SKM-1 treated with dmso at 0.1 percent for 144 hours (cell line): ENCODE results near the gene ASIC3.

Experiments
- DNase-seq: peaks from one replicate; lab custom pipeline; 2025; ENCODE audit not compliant: unreplicated experiment; lab: John Stamatoyannopoulos, UW

Gene ASIC3

GRCh38 chr7:151070574-151070960, 22.2 kb downstream of the ASIC3 start:
- DNase-seq, result no peak

DNA sequence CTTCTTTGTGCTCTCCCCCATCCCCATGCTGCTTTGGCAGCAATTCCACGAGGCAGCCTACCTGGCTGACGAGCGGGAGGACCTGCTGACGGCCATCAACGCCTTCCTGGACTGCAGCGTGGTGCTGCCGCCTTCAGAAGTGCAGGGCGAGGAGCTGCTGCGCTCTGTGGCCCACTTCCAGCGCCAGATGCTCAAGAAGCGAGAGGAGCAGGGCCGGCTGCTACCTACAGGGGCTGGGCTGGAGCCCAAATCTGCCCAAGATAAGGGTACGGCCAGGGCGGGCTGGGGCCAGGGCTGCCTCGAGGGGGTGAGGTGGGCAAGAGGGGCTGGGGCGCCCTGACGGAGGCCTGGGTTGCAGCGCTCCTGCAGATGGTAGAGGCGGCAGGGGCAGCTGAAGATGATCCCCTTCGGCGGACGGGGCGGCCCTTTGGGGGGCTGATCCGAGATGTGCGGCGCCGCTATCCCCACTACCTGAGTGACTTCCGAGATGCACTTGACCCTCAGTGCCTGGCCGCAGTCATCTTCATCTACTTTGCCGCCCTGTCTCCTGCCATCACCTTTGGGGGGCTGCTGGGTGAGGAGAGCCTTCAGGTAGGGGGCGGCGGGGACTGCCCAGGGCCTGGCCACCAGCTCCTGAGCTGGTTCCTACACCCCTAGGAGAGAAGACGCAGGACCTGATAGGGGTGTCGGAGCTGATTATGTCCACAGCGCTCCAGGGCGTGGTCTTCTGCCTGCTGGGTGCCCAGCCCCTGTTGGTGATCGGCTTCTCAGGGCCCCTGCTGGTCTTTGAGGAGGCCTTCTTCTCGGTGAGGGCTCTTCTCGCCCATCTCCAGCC, 22.9 kb downstream of the ASIC3 start:
- no peak for DNase-seq

GRCh38 chr7:151073990-151074389, 25.7 kb downstream of the ASIC3 start:
- DNase-seq, result no peak

- DNase-seq, result no peak
These were observed 26.7 kb downstream of the ASIC3 start for GRCh38 chr7:151074817-151075661.

DNA sequence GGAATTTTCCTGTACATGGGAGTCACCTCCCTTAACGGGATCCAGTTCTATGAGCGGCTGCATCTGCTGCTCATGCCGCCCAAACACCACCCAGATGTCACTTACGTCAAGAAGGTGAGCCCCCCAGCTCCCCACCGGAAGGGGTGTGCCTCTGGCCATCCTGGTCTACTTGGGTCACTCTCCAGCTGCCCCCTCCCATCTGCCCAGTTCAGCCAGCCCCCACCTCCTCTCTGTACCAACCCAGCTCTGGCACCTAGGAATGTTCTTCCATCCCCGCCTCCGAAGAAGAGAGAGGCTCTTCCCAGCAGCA, 27.3 kb downstream of the ASIC3 start:
- DNase-seq, result no peak

DNA sequence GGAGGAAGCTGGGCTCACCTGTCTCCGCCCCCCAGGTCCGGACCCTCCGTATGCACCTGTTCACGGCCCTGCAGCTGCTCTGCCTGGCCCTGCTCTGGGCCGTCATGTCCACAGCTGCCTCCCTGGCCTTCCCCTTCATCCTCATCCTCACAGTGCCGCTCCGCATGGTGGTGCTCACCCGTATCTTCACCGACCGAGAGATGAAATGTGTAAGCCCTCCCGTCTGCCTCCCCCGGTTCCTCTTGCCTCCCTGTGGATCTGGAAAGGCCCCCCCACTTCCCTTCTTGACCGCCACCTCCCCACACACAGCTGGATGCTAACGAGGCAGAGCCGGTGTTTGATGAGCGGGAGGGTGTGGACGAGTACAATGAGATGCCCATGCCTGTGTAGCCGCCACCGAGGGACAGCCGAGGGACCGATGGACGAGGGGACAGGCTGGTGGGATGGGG, 27.7 kb downstream of the ASIC3 start:
- no peak for DNase-seq

- DNase-seq, result no peak
These were observed 28.8 kb downstream of the ASIC3 start for GRCh38 chr7:151076863-151077704.

GRCh38 chr7:151077705-151078232, 29.4 kb downstream of the ASIC3 start:
- DNase-seq, result no peak

DNA sequence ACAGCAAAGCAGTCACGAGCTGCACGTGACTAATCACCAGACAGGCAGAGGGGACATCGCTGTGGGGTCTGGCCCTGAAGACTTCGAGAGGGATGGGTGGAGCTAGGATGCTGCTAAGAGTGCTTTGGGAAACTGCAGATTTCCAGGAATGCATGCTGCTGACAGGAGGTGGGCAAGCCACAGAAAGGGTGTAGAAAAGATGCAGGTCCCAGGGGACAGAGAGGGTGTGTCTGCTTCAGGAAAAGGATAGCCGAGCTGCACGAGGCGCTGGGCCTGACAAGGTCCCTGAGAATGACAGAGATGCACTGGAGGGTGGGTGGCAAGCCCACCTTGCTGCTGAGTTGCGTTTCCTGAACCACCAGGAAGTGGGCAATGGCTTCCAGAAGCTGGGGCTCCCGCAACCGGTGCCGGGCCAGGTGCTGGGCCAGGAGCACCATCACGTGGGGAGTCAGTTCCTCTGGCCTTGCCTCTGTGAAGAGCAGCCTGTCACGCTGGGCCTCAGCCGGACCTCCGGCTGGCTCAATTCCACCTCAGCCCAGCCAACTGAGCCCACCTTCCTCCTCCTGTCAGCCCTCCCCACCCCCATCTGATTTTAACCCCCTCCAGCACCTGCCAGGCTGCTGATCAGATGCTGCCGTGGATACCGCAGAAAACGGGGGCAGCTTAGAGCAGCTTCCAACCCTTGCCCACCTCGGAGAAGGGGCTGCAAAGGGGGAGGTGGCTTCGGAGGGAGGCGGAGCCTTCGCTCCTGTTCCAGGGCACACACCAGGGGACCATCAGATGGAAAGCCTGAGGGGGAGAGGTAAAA, 30.1 kb downstream of the ASIC3 start:
- DNase-seq, result no peak

DNA sequence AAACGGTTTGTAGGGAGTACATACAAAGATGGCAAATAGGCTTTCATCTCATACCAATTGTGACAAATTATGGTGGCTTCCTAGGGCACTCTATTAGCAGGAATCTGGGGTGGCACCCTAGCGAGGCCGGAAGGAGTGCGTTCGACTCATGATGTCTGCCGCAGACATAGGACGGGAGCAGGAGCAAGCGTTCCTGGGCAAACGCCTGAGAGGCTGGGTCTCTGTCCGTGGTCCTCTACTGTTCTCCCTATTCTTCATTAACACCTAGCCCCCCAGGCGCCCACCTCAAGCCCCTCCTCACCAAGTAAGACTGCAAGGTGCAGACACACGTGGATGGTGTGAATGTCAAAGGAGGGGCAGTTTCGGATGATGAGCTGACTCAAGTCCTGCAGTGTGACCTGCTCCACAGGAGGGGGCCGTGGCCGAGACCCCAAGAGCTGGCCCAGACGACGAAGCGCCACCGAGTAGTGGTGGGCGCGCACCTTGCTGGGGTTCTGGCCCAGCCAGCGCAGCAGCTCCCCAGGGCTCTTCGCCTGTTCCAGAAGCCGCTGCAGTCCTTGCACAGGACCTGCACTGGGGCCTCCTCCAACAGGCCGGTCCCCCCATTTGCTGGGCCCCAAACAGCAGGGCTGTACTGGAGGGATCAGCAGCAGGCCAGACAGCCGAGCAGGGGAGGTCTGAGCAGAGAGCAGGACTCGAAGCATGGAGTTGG, 31.0 kb downstream of the ASIC3 start:
- no peak for DNase-seq

DNA sequence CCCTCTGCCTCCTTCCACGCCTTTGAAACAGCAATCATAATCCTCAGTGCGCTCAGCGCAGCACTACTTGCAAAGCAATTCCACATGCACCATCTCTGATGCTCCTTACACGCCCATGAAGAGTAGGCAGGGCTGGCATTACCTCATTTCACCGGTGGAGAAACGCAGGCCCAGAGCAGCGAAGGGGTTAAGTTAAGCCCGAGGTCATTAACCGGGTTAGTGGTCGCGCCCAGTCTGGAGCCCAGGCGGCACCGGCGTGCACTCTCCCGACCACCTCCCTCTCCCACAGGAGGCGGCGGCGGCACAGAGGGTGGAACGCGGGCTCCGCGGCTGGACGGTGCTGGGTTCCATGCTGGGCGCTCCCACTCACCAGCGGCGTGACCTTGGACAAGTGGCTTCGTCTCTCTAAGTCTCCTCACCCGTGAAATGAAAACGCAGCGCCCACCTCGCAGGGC, 31.8 kb downstream of the ASIC3 start:
- no peak for DNase-seq

- peak; percentile 37 for DNase-seq
These were observed 32.3 kb downstream of the ASIC3 start, which contains the start of gene FASTK for GRCh38 chr7:151080522-151081169. FASTK (minus strand) TSS chr7:151080809; CDS start chr7:151080766, 43 bp downstream.

DNA sequence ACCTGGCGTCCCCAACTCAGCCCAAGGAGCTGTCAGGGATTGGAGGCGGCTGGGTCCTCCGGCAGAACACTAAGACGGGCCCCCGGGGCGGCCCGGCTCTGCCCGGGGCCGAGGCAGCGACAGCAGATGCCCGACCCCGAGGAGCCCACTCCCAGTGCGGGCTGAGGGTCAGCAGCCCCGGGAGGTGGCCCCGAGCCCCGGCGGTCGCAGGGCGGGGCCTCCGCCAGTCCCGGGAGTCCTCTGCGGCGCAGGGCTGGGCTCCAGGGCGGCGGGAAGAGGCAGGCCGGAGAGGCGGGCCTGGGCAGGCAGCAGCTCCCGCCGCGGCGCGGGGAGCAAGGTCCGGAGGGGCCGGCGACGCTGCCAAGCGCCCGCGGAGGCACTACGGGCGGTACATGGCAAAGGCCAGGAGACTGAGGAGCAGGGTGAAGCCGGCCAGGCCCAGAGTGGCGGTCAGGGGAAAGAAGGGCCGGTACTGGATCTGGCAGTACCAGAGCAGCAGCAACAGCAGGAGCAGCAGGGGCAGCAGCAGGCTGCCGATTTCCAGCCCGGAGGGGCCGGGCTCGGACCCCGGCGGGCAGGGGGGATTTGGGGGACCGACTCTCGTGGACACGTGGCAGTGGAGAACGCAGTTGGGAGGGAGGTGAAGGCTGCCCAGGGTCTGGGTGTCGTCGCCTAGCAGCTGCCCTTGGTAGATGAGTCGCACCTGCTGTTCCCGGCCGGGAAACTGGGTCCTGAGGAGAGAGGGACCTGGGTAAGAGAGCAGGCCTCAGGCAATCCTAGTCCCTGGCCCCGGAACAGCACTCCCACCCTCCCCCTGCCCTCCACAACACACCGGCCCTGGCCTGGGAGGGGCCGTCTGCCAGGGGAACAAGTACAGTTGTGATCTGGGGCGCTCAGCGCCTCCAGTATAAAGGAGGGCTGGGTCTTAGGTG, 33.1 kb downstream of the ASIC3 start:
- no peak for DNase-seq

DNA sequence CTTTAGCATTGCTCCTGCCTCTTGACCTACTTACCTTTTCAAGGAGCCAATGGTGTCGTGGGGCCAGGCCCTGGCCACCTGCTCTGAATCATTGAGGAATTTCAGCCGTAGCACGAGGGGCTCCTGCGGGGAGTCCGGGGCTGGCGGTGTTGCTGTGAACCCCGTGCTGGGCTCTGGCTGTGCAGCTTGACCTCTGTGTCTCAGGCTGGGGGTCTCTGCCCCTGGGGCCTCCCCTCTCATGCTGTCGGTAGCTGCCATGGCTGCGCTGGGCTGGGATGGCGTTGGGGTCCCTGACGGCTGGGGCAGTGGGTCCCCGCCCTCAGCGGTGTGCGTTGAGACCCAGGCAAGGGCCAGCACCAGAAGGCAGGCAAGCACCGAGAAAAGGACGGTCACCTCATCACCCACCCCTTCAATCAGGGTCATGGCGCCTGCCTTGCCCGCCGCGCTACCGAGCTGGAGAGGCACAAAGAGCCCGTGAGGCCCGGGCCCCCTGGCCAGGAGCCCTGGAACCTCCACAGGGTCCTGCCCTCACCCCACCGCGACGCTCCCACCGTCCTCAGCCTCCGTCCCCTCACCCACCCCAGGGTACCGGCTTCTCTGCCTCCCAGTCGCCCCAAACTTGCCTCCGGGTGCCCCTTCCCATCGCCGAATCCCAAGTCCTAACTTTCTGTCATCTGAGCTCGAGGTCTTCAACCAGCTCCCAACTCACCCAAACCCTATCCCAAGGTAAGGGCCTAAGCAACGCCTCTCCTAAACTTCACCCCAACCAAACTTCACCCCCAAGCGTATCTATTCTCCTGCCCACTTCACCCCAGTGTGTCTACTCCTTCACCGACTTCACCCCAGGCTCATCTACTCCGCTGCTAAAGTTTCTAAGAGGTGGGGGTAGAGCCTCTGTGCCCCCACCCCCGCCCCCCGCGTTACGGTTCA, 34.1 kb downstream of the ASIC3 start:
- no peak for DNase-seq

DNA sequence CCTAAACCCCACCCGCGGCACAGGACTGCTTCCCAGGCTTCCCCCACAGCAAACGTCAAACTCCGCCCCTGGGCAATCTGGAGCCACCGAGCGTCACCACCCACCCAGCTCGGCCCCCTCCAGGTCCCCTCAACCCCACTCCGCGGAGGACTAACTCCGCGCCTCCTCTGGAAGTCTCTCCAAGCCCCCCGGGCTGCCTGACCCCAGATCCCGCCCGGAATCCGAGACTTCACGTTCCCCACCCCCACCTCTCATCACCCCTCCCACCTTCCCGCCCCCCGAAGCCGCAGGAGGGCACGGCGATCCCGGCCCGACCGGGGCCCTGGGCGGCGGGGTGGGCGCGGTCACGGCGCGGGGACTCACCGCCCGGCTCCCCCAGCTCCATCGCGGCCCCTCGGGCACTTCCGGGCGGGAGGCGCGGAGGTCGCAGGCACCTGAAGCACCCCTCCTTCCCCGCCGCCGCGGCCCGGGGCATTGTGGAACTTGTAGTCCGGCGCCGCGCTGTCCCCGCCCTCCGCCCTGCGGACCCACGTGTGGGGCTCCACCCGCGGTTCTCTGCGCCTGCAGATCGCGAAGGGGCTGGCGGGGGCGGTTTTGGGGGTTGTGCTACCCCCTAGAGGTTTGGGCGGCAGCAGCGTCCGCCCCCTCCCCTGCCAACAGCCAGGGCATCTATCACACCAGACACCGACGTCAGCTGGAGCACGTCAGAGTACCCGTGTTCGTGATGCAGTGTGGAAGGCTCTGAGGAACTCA, 34.9 kb downstream of the ASIC3 start, which contains the start of gene TMUB1:
Gene TMUB1, minus strand, starts transcription at position 423 of the 753 bp plus-strand sequence. CDS start 930 bp downstream, outside the sequence.
- DNase-seq, result no peak

GRCh38 chr7:151083824-151084160, 35.5 kb downstream of the ASIC3 start:
- no peak for DNase-seq
